ENCODE measurements around the gene CYP4F22. TPM values are rescaled to one million over a fixed set of nuclear protein-coding genes. Genes with fewer than 3 reads are reported as not detected.

CYP4F22 gene
- polyA plus RNA-seq, 5 donors, result not detected

DNA sequence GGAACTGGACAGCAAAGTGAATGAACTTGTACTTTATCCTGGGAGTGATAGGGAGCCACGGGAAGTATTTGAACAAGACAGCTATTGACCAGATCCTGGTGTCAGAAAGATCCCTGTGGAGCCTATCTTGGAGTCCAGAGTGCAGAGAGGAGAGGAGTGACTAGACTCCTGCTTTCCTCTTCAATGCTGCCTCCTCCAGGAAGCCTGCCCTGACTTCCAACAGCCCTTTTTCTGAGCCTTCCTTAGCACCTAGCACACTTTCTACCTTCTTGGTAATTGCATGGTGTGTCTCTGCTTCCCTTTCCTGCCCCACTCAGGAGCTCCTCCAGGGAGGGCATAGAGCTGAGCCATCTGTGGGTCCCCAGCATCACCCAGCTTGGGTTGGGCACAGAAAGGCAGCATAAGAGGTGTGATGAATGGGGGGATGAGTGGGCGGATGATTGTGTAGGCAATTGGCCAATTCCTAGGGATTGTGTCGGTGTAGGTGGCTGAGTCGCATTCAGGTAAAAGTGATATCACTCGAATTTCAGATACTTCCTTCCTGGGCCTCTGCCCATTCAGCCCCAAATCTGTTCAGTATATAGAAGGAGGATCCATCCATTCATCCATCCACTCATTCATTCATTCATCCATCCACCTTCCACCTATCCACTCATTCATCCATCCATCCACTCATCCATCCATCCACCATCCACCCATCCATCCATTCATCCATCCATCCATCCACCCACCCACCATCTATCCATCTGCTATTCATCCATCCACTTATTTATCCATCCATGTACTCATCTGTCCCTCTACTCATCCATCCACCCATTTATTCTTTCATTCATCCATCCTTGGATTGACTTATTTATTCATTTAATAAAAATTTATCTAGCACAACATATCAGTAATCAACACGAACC lies 26.9 kb downstream of the CYP4F22 start:
- no peak for DNase-seq

DNA sequence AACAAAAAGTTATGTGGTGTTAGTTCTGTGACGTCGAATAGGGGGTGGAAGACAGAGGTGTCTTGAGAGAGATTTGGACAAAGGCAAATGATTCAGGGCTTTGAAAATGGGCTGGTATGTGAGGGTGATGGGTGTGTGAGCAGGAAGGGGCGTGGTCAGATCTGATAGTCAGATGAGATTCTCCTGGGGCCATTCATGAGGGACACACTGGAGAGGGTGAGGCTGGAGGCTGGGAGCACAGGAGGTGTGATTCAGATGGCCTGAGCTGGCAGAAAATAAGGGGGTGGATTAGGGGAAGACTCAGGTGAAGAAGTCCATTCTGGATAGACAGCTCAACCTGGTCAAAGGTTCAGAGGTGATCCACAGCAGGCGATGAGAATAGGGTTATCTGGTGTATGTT lies 28.0 kb downstream of the CYP4F22 start:
- DNase-seq, result no peak

DNA sequence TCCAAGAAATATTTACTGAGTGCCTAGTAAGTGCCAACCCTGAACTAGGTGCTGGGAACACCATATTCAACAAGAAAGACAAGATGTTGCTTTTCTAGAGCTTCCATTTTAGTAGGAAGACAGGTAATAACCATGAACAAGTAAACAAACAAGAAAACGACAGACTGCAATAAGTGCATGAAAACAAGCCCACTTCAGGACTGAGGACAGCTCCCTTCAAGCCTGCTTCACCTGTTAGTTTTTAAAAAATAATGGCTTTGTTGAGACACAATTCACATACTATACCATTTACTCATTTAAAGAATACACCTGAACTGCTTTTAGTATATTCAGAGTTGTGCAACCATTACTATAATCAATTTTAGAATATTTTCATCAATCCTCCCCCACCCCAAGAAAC lies 30.4 kb downstream of the CYP4F22 start:
- no peak for DNase-seq

DNA sequence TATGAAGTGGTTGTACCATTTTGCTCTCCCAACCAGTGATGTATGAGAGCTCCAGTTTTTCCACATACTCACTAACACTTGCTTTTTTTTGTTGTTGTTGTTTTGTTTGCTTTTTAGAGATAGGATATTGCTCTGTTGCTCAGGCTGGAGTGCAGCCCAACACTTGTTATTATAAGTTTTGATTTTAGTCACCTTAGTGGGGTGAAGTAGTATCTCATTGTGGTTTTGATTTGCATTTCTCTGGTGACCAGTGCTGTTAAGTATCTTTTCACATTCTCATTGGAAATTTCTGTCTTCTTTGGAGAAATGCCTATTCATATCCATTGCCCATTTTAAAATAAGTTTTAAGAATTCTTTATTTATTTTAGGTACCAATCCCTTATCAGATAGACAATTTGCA lies 31.3 kb downstream of the CYP4F22 start:
- no peak for DNase-seq

DNA sequence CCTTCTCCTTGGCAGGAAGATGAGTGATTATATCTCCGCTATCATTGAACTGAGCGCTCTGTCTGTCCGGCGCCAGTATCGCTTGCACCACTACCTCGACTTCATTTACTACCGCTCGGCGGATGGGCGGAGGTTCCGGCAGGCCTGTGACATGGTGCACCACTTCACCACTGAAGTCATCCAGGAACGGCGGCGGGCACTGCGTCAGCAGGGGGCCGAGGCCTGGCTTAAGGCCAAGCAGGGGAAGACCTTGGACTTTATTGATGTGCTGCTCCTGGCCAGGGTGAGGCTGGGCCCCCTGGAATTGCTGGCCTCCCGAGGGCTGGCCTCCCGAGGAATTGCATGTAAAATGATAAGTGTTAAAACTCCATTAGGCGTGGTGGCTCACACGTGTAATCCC lies 32.1 kb downstream of the CYP4F22 start:
- no peak for DNase-seq

DNA sequence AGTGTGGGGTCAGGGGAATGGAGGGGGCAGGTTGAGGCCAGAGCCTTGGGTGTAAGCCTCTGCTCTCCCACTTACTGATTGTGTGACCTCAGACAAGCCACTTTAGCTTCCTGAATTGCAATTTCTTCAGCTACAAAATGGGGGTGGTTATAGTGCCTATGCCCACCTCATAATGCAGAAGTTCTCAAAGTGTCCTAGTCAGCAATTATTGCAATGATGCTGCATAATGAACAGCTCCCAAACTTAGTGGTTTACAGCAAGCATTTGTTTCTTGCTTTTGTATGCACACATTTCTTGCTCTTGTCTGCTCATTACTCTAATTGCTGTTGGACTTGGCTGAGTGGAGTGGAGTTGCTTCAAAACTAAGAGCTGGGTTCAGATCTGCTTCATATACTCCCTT lies 36.0 kb downstream of the CYP4F22 start:
- DNase-seq, result no peak

DNA sequence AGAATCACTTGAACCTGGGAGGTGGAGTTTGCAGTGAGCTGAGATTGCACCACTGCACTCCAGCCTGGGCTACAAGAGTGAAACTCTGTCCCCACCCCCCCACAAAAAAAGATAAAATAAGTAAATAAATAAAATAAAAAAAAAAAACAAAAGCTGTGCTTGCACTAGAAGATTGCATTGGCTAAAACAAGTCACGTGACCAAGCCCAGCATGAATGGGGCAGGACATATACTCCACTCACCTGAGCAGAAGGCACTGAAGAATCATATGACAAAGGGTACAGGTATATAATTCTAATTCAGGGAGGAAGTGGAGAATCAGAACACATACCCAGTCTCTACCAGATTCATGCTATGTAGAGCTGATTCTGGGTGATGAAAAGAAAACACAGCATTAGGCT lies 36.6 kb downstream of the CYP4F22 start:
- no peak for DNase-seq

DNA sequence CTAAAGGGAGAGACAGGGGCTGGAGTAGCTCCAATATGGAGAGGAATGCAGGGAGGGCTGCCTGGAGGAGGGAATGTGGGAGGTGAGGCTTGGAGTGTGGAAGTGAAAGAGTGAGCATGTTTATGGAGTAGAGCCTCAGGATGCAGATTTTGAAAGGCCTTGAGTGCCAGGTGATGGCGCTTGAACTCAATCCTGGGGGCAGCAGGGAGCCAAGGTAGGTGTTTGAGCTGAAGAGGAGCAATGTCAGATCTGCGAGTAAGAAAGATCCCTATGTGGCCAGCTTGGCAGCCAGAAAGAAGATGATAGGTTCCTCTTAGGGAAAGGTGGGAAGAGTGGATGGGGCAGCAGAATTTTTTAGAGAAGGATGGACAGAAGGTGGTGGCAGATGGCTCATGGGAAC lies 40.3 kb downstream of the CYP4F22 start:
- DNase-seq, result no peak

DNA sequence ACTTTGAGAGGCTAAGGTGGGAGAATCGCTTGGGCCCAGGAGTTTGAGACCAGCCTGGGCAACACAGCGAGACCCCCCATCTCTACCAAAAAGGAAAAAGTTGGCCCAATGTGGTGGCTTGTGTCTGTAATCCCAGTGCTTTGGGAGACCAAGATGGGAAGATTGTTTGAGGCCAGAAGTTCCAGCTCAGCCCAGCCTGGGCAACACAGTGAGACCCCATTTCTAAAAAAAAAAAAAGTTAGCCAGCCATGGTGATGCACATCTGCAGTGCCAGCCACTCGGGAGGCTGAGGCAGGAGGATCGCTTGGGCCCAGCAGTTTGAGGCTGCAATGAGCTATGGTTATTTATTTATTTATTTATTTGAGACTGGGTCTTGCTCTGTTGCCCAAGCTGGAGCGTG lies 41.3 kb downstream of the CYP4F22 start:
- no peak for DNase-seq

DNA sequence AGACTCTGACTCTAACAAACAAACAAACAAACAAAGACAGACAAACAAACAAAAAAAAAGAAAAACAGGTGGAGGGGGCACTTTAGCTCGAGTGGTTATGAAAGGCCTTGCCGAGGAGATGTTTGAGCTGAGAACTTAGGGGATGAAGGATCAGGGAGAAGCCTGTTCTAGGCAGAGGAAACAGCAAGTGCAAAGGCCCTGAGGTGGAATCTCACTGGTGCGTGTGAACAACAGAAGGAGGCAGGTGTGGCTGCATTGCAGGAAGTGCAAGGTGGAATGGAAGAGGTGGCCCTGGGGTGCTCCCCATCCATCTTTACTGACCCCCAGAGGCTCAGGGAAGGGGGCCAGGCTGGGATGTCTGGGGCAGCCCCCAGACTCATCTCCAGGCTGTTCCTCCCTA lies 41.9 kb downstream of the CYP4F22 start:
- no peak for DNase-seq

DNA sequence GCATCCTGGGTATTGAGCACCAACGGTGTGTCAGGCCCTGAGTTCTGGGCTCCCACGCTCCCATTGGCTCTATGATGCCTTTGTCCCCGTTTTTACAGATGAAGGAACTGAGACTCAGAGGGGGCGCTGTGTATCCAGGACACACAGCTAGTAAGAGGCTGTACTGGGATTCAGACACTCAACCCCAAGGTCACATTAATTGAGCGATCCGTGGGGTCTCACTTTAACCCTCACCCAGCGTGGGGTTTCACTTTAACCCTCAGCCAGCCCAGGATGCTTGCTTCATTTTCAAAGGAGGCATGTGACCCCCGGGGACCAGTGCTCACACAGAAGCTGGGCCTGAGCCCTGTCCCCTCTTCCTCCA lies 42.6 kb downstream of the CYP4F22 start:
- DNase-seq, result no peak

DNA sequence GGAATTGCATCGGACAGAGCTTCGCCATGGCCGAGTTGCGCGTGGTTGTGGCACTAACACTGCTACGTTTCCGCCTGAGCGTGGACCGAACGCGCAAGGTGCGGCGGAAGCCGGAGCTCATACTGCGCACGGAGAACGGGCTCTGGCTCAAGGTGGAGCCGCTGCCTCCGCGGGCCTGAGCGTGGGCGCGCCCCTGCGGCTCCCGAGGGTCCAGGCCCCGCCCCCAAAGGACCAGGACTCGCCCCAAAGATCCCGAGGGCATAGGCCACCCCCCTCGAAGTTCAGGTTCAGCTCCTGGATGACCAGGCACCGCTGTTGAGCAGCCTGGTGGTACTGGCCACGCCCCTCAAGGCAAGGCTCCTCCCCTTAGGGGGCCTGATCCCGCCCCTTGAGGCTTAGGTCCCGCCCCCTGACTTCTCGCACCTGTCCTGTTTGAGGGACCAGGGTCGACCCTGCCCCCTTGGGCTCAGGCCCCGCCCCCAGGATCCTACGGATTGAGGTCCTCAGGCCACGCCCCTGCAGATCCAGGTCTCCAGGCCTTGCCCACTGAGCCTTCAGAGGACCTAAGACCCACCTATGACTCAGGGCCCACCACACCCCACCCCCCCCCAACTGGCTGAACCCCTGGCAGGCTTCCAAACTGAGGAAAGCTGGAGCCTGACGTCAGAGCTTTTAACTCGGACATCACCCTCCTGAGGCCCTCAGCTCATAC lies 43.1 kb downstream of the CYP4F22 start:
- DNase-seq, result no peak

DNA sequence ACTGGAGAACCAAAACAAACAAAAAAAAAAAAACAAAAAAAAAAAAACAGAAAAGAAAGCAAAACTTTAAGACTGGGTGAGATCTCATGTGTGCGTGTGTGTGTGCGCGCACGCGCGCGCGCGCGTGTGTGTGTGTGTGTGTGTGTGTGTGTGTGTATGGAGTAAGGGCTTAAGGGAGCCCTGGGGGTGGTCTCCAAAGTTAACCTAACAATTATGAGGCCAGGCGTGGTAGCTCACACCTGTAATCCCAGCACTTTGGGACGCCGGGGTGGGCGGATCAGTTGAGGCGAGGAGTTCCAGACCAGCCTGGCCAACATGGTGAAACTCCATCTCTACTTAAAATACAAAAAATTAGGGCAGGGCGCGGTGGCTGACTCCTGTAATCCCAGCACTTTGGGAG lies 46.7 kb downstream of the CYP4F22 start:
- DNase-seq, result no peak

DNA sequence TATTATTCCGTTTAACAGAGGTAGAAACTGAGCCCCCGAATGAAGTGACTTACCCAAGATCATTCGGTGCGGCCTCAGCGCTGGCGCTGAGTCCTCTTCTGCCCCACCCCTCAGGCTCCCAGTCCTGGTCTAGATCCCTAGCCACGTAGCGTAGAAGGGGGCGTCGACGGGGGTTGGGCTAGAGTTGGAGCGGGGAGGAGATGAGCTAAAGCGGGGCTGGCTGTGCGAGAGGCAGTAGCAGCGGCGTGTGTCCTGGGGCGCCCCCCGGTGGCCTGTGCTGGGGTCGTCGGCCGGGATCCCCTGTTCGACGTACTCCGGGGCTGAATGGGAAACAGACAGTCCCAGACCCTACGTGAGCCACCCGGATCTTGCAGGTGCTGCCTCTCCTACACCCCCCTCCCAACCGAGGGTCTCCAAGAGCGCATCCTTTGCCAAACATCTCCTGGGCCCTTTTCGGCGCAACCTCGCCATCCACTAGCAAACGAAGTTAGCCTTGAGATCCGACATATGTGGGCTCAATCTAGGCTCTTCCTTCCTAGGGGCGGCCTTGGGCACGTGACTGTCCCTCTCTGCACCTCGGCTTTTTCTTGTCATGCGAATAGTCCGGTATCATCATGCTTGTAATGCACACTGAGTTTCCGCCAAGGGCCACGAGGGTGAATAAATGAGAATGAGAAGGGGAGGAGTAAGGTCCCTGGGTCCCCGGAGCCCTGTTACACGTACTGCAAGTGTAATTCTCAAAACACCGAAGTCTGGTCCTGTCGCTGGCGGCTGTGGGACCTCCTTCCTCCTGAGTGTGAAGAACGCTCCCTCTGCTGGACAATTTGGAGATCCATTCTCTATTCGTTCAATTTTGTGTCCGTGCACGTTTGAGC lies 47.7 kb downstream of the CYP4F22 start:
- DNase-seq, result peak; percentile 70 to 79

DNA sequence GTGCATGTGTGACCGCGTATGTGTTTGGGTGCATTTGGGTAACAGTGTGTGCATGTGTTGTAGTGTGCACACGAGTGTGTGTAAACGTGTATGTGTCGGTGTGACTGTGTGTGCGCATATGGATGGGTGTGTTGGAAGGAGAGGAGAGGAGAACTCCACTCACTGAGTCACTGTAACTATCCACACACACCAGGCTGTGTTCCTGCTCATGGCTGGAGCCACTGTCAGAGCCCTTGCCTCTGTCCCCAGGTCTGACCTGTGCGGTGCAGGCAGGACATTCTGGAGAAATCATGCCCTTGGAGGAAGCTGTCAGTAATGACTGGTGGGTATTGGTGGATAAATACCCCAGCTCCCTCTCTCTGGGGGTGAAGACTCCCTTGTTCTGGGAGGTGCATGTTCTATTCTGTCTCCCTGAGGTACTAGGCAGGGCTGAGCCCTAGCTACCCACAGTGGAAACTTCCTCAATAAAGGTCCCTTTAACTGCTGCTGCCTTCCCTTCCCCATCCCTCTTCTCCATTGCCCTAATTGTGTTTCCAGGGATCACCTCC lies 48.4 kb downstream of the CYP4F22 start:
- DNase-seq, result no peak

DNA sequence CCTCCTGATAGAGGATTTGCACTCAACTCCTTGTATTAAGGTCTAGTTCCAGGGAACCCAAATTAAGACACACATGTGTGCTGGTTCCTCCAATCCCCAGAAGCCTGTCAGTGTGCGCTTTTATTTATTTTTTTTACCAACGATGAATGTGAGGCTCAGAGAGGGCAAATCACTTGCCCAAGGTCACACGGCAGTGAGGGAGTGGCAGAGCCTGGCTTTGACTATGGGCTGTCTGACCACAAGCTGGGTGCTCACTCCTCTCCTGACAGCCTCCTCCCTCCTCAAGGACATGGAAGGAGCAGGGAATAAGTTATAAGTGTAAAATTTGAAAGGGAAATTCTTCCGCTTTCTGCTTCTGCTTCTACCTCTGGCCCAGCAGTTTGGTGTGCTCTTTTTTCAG lies 48.9 kb downstream of the CYP4F22 start:
- DNase-seq, result no peak

DNA sequence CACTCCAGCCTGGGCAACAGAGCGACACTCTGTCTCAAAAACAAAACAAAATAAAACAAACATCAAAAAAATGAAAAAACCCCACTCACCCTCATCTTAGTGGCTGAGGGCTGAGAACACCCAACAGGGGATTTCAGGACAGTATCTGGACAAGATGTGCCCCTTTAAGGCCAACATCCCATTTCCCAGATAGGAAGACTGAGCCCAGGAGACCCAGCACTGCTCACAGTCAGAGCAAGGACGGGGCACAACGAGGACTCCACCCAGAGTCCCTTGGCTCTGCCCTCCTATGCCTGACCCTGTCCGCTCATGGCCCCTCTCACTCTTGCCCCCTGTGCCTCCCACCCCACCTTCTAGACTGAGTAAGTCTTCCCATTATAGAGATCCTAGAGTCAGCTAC lies 53.8 kb downstream of the CYP4F22 start:
- no peak for DNase-seq

DNA sequence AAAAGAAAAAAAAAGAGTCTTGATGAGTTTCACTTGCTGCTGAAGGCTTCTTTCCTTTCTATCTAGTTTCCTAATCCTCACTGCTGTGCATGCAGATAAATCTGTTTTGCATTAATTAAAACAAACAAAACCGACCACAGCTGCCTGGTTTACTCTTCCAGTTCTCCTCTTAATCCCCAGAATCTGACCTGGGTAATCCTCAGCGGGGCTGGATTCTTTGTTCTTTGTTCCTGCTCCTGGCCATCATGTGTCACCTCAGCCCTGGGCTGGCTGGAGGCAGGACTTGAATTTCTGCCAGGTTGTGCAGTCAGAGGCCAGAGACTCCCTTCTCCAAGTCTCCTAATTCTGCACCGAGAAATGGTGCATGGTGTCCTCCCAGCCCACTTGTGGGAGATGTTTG lies 54.5 kb downstream of the CYP4F22 start:
- DNase-seq, result no peak

DNA sequence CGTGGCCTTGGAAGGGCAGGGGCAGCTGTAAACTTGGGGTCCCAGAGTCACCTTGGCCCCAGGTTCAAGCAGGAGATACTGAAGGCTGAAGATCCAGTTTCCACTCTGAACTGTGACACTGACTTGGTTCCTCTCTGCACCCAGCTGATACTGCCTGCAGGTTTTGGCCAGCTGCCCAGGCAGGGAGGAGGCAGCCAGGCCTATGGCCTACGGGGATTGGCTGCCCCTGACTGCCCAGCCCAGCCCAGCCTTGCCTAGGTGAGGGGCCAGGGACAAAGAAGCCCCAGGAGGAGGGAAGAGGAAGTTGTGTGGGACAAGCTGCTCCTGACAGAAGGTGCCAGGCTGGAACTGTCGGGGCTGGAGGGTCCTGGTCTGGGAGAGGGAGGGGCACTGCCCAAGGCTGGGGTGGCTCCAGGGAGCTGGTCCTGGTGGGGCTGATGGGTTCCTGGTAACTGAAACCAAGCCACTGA lies 55.0 kb downstream of the CYP4F22 start:
- no peak for DNase-seq

DNA sequence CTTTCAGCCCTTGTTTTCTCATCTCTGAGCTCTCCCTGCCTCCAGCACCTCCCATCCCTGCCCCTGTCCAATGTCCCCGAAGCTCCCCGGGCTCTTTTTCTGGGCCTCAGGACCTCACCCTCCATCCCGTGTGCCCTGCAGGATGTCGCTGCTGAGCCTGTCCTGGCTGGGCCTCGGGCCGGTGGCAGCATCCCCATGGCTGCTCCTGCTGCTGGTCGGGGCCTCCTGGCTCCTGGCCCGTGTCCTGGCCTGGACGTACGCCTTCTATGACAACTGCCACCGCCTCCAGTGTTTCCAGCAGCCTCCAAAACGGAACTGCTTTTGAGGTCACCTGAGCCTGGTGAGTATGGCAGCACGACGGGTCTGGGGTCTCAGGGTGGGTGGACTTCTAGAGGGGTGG lies 55.6 kb downstream of the CYP4F22 start:
- DNase-seq, result no peak

DNA sequence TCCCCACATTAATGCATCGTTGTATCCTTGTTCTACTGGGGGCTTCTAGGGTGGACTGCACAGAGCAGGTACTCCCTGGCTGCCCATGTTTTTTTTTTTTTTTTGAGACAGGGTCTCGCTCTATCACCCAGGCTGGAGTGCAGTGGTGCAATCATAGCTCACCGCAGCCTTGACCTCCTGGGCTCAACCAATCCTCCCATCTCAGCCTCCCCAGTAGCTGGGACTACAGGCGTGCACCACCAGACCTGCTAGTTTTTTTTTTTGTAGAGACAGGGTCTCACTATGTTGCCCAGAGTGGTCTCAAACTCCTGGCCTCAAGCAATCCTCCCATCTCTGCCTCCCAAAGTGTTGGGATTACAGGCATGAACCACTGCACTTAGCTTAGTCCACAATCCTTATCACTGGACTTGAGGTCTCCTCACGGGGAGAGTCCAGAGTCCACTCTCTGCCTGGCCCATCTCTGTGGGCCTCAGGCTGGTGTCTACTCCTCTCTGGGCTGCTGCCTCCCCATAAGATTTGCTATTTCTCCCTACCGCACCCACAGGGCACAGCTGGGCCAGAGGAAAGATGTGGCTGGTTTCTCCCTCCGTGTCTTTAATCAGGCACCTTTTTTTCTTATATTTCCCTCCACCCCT lies 56.3 kb downstream of the CYP4F22 start:
- no peak for DNase-seq

DNA sequence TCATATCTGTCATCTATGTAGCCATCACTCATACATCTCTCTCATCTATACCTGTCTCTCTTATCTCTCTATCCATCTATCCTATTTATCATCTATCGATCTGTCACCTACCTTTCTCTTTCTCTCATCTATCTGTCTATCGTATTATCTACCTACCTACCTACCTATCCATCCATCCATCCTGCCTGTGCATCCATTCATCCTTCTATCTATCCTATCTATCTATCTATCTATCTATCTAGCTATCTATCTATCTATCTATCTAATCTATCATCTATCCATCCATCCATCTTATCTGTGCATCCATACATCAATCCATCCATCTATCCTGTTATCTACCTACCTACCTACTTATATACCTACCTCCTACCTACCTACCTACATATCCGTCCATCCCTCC lies 62.1 kb downstream of the CYP4F22 start:
- no peak for DNase-seq
